NCI-H446 treated with DMSO at 0.1 percent for 48 hours (cell line): ENCODE results near the gene A4GNT.

Experiments
- DNase-seq: peaks from one replicate; lab custom pipeline; 2025; lab: John Stamatoyannopoulos, UW

Gene A4GNT

DNA sequence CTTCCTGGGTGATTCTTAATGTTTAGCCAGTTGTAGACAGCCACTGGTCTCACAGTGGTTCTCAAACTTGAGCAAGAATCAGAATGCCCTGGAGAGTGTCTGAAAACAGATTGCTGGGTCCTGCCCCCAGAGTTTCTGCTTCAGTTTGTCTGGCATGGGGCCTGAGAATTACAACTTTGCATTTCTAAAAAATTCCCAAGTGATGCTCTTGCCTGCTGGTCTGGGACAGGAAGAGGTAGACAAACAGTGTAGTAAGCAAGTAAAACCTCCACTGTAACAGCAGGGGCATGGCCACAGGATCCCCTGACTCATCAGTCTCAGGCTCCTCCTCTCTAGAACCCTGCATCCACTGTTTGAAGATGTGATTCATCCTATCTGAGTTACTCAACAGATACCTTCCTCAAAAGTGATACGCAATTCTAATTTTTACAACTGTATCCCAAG lies 53.3 kb downstream of the A4GNT start:
- no peak for DNase-seq

DNA sequence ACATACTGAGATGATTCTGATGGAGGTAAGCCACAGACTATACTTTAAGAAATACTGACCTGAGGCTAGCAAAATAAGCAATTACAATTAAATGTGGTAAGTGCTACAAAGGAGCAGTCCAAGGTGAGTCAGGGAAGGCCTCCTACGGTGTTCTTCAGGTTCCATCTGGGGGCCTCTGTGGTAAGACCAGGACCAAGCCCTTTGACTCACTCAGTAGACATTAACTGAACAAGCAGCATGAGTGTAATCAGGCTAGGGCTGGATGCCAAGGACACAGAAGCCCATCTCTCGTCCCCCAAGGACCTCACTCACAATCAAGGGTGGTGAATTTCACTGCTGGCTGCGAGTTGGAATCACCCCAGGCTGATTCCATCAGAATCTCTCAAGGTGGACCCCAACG lies 54.1 kb downstream of the A4GNT start:
- no peak for DNase-seq
